ENCODE data around the gene CFAP61. TPM values are rescaled to one million over a fixed set of nuclear protein-coding genes. Genes with fewer than 3 reads are reported as not detected.

Gene CFAP61
- total RNA-seq, 1 experiment from 2014 or later: 1.3 TPM

DNA sequence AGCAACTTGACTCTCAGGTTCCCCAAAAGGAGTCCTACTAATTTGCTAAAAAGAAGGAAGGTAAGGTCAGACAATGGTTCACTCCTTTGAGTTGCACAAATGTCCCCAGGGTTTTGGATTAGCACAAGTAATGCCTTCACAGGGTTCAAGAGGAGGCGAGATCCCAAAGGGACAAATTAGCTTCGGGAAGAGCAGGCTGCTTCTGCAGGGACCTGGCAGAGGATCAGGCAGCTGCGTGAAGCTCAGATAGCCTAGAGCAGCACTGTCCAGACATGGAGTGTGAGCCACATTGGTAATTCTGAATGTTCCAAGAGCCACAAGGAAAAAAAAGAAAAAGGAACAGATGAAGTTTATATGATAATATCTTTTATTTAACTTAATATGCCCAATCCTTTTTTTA is 115.4 kb downstream of the CFAP61 start:
- DNase-seq (ENCODE audit: low read depth): no peak

DNA sequence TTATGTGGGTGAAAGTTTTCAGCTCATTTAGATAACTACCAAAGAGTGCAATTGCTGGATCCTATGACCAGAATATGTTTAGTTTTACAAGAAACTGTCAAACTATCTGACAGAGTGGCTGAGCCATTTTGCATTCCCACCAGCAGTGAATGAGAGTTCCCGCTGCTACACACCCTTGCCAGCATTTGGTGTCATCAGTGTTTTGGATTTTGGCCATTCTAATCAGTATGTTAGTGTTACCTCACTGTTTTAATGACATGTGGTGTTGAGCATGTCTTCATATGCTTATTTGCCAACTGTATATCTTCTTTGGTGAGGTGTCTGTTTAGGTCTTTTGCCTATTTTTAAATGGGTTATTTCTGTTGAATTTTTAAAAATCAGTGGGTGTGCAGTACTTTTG is 120.9 kb downstream of the CFAP61 start:
- no peak for DNase-seq (ENCODE audit: low read depth)

DNA sequence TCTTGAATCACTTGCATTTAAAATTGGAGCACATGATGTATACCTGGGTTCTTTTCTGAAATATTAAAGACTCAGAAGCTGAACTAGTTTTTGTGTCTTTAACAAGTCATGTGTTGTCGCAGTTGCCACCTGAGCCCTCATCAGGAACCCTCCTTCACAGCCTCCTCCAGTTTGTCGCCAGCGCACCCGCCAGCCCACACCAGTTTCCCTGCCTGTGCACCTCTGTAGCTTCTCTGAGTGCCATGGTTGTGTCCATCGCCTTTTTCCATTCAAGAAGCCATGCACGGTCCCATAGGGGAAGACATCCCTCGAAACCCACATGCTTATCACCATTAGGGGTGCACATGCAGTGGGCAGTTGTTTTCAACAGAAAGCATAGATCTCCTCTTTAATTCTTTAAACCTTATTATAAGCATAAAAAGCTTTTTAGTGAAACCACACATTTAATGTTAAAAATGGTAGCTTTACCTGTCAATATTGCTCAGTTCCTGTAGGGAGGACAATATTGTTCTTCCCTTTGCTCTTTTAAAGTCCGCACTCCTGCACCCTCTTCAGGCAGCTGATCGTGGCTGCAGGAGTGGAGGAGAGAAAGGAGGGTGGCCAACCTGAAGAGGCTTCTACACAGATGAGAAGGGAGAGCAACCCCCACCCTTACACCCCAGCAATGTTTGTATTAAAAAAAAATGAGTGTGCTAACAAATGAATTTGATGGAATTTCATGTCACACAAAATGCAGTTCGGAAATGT is 121.9 kb downstream of the CFAP61 start:
- DNase-seq (ENCODE audit: low read depth): no peak

- DNase-seq (ENCODE audit: low read depth): no peak
Observed at GRCh38 chr20:20181322-20181721, 129.0 kb downstream of the CFAP61 start.

DNA sequence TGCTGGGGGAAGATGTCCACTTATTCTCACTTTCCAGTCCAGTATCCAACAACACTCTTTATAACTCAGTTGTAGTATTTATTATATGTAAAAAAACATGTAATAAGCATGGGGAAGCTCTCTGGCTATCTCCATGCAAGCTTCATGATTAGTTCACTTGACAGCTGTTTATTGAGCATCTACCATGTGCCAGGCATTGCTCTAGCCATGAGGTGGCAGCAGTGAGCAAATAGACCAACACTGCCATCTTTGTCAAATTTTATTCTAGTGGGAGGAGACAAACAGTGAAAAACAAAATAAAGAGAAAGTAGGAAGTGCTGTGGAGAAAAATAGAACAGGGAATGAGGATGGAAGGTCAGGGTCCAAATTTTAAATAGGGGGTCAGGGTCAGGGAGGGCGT is 131.8 kb downstream of the CFAP61 start:
- DNase-seq (ENCODE audit: low read depth): peak; percentile 52

DNA sequence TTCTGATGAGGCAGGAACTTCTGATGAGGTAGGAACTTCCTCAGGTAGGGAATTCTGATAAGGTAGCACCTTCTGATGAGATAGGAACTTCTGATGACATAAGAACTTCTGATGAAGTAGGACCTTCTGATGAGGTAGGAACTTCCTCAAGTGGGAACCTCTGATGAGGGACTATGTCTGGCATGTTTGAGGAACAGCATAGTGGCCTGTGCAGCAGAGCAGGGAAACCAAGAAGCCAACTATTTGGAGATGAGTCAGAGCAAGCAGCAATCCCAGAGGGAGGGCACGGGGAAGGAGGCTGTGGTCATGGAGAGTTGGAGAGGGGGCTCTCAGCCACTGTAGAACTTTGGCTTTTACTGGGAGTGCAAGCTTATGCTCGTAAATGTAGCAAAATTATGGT is 132.4 kb downstream of the CFAP61 start:
- DNase-seq (ENCODE audit: low read depth): peak; percentile 58

GRCh38 chr20:20188647-20189046 is 136.3 kb downstream of the CFAP61 start:
- DNase-seq (ENCODE audit: low read depth): no peak

GRCh38 chr20:20192366-20192765 is 140.0 kb downstream of the CFAP61 start:
- DNase-seq (ENCODE audit: low read depth): no peak

GRCh38 chr20:20195021-20195705 is 142.8 kb downstream of the CFAP61 start:
- DNase-seq (ENCODE audit: low read depth): no peak

DNA sequence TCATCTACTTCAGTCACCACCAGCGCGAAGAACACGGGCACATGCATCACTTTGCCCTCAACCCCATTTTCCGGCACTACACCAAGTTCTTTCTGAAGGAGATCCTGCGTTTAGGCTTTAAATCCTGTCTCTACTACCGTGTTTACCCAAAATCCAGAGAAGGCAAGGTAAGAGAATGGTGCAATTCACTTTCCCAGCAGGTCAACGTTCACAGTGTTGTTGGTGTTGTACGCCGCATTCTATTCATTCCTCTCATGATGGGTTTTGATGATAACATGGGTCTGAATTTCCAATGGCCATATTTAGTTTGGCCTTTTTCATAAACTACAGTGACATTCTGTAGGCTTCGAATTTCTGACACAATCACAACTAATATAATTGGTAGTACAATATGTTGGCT is 144.3 kb downstream of the CFAP61 start:
- no peak for DNase-seq (ENCODE audit: low read depth)

GRCh38 chr20:20198011-20198410 is 145.7 kb downstream of the CFAP61 start:
- peak; percentile 53 for DNase-seq (ENCODE audit: low read depth)

- peak; percentile 83 for DNase-seq (ENCODE audit: low read depth)
Observed at GRCh38 chr20:20199361-20200160, 147.2 kb downstream of the CFAP61 start.

DNA sequence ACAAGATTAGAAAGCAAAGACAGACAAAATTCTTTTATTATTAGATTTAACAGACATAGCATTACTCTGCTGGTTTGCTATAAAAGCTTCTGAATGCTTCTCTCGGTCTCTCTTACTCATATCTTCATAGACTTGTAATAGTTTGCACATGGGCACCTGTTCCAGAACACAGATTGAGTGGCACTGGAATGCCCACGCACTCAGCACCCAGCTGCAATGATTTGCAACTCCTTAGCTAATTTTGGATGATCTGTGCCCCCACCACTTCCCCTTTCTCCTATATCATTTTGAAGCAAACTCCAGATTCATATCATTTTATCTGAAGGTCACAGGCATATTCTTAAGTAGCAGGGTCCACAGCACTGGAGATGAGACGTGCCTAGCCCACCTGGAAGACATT is 148.8 kb downstream of the CFAP61 start:
- DNase-seq (ENCODE audit: low read depth): no peak

GRCh38 chr20:20201639-20202038 is 149.3 kb downstream of the CFAP61 start:
- DNase-seq (ENCODE audit: low read depth): no peak

GRCh38 chr20:20202768-20203167 is 150.4 kb downstream of the CFAP61 start:
- no peak for DNase-seq (ENCODE audit: low read depth)

- DNase-seq (ENCODE audit: low read depth): no peak
Observed at GRCh38 chr20:20203784-20204183, 151.5 kb downstream of the CFAP61 start.

DNA sequence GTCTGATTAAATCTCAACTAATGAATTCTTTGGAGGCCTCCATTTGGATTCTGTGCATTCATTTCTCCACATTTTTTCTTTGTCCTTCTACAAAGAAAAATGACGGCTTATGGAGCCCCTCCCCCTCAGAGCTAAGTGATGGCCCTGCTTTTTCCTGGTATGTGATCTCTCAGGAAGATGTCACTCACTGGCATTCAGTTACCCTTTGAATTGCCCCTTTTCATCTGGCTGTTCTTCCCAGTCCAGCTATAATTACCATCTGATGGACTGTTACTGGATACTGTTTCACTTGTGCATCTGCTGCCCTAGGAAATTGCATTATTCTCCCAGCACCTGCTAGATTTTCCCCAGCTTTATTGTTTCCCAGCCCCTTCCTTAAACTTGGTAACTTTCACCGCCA is 151.9 kb downstream of the CFAP61 start:
- no peak for DNase-seq (ENCODE audit: low read depth)

- peak; percentile 52 for DNase-seq (ENCODE audit: low read depth)
Observed at GRCh38 chr20:20205141-20205861, 153.0 kb downstream of the CFAP61 start.

DNA sequence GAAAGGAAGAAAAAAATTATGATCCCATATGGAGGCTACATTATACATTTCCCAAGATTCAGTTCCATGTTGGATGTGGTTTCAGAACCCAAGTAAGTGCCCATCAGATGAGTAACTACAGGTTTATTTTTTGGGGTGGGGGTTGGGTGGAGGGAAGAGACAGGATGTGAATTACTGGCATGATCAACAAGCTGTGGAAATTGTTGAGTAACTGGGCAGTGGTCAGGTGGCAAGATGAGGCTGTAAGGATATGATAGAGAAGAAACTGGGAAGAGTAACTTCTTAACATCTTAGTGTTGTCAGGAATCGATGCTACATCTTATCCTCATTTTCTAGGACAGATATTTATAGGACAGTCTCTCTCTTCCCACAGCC is 153.5 kb downstream of the CFAP61 start:
- peak; percentile 83 for DNase-seq (ENCODE audit: low read depth)

GRCh38 chr20:20206788-20207187 is 154.5 kb downstream of the CFAP61 start:
- DNase-seq (ENCODE audit: low read depth): no peak

DNA sequence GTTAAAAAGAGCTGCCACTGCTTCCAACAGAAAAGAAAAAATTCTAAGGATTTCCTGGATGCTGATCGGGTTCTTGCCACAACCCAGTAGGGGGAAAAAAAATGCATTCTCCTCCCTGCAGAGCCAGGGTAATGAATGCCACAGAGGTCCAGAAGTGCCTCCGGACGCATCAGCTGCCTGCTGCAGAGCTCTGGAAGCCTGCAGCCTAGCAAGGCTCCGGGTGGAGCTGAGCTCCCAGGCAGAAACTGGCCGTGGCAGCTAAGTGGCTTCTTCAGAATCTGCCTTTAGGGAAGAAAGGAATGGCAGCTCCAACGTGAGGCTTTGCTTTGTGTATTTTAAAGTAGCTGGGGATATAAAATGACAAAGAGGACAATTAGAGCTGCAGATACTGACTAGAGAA is 155.0 kb downstream of the CFAP61 start:
- peak; percentile 78 for DNase-seq (ENCODE audit: low read depth)

GRCh38 chr20:20207872-20208271 is 155.5 kb downstream of the CFAP61 start:
- no peak for DNase-seq (ENCODE audit: low read depth)
